ENCODE measurements around the gene CDC14A. TPM values are rescaled to one million over a fixed set of nuclear protein-coding genes. Genes with fewer than 3 reads are reported as not detected.

Gene CDC14A
- total RNA-seq, 2 donors from 2014 or later = 10.6 to 11.3 TPM

- no peak overlapping the region for H3K4me3 ChIP-seq
- DNase-seq (ENCODE audit: low spot score) (no peak), ATAC-seq (ENCODE audit: insufficient number of reproducible peaks, low FRiP score, low read depth) (no peak)
- no peaks in the 10 kb centered on the region for H3K27me3 ChIP-seq (replicated peaks; ENCODE audit: insufficient read depth)
- no peaks in the 10 kb centered on the region for H3K36me3 ChIP-seq
- no peaks in the 10 kb centered on the region for H3K9me3 ChIP-seq
- no peaks in the 10 kb centered on the region for H3K4me1 ChIP-seq (ENCODE audit: control insufficient read depth in 1 of 2, low read depth in 2 of 2)
- TF ChIP-seq CTCF (IDR thresholded peaks at IDR 0.05) = no peak
- no peak overlapping the region for H3K27ac ChIP-seq
These were observed 213.2 kb downstream of the CDC14A start for GRCh38 chr1:100565533-100565932.

GRCh38 chr1:100565937-100566699 lies 213.8 kb downstream of the CDC14A start:
- Histone ChIP-seq H3K27me3 (replicated peaks; ENCODE audit: insufficient read depth) (no peaks in the 10 kb centered on the region), H3K36me3 (no peaks in the 10 kb centered on the region), H3K4me1 (ENCODE audit: control insufficient read depth in 1 of 2, low read depth in 2 of 2) (no peaks in the 10 kb centered on the region), H3K4me3 (no peak overlapping the region), H3K9me3 (no peaks in the 10 kb centered on the region), H3K27ac (no peak overlapping the region)
- DNase-seq (ENCODE audit: low spot score) = no peak
- no peak for TF ChIP-seq CTCF (IDR thresholded peaks at IDR 0.05)
- no peak for ATAC-seq (ENCODE audit: insufficient number of reproducible peaks, low FRiP score, low read depth)

DNA sequence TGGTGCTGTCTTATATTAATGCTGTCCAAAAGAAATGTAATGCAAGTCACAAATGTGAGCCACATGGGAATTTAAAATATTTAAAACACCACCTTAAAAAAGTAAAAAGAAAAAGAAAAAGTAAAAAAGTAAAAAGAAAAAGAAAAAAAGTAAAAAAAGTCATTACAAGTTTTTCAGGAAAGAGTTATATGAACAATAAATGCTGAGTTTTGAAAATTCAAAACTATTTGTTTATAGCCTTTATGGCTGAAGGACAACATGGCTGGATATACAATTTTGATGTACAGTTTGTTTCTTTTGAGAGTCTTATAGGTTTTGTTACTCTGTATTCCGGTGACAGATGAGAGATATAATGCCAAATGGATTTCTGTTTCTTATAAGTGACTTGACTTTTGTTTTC lies 214.8 kb downstream of the CDC14A start:
- ATAC-seq (ENCODE audit: insufficient number of reproducible peaks, low FRiP score, low read depth) = no peak
- Histone ChIP-seq H3K9me3 (no peaks in the 10 kb centered on the region), H3K27ac (no peak overlapping the region), H3K27me3 (replicated peaks; ENCODE audit: insufficient read depth) (no peaks in the 10 kb centered on the region), H3K4me1 (ENCODE audit: control insufficient read depth in 1 of 2, low read depth in 2 of 2) (no peaks in the 10 kb centered on the region), H3K4me3 (no peak overlapping the region), H3K36me3 (no peaks in the 10 kb centered on the region)
- no peak for DNase-seq (ENCODE audit: low spot score)
- TF ChIP-seq CTCF (IDR thresholded peaks at IDR 0.05) = no peak

Other genes starting within 250 kb of the CDC14A start
- 1 to 10 TPM; 2.4 to 3.2 TPM for gene SASS6, start 219.6 kb upstream of the CDC14A start, total RNA-seq
- gene TRMT13, start 219.3 kb upstream of the CDC14A start, total RNA-seq = 10 to 100 TPM; 11.4 to 11.7 TPM
- 1 to 10 TPM; 2.3 to 2.4 TPM for gene LRRC39, start 174.2 kb upstream of the CDC14A start, total RNA-seq
- gene DBT, start 102.7 kb upstream of the CDC14A start, total RNA-seq = 1 to 10 TPM; 5.3 to 7.7 TPM
- 10 to 100 TPM; 15.4 to 23.8 TPM for gene RTCA, start 86.3 kb upstream of the CDC14A start, total RNA-seq
- gene GPR88, start 185.6 kb downstream of the CDC14A start, total RNA-seq = under 1 TPM; 0.54 to 0.71 TPM